A549 (cell line): Measurements from ENCODE around the gene TMEM38B.

Source experiments
- CTCF ChIP-seq: fragments of >200 bp; sonication (Bioruptor Twin); formaldehyde crosslinking; IDR thresholded peaks from 3 replicates; pipeline ENCODE4 v1.5.1; 2016
- HOXA7 ChIP-seq: fragments of 250-450 bp; sonication (Bioruptor Pico); IDR thresholded peaks from 2 replicates; pipeline ENCODE4 v1.5.0; 2020; ENCODE audit warnings: mild to moderate bottlenecking, moderate library complexity
- POLR2A ChIP-seq: IDR thresholded peaks from 2 replicates; pipeline ENCODE4 v1.6.1; 2012; ENCODE audit warnings: mild to moderate bottlenecking, low read length
- REST ChIP-seq: fragments of 200-600 bp; sonication (generic); IDR thresholded peaks from 2 replicates; pipeline ENCODE4 v1.6.1; 2016; ENCODE audit warnings: antibody characterized with exemption, mild to moderate bottlenecking, moderate library complexity
- RFX5 ChIP-seq: fragments of 450-650 bp; IDR thresholded peaks from 2 replicates; pipeline ENCODE4 v1.7.1; 2014; ENCODE audit warnings: antibody characterized with exemption, mild to moderate bottlenecking, moderate library complexity
- ZNF302 ChIP-seq: fragments of 250-450 bp; sonication (Bioruptor Pico); IDR thresholded peaks from 2 replicates; pipeline ENCODE4 v1.9.0; 2021; ENCODE audit warnings: inconsistent platforms, mild to moderate bottlenecking, moderate library complexity

- TF ChIP-seq RFX5 (no peak), CTCF (no peak), ZNF302 (CRISPR knock-in tag) (no peak), REST (no peak), POLR2A (no peak), HOXA7 (CRISPR knock-in tag) (no peak)
These were observed 12.6 kb upstream of the TMEM38B start for GRCh38 chr9:105681724-105682123.
